ENCODE results near the gene UFSP2.

UFSP2 gene

GRCh38 chr4:185425647-185426352 is at the start of gene UFSP2:
Gene UFSP2, minus strand, starts transcription at chr4:185425964. Its CDS starts 96 bp downstream, at chr4:185425868.
- in situ Hi-C loops (cut with MboI; ENCODE audit: low sequenced_read_pairs), result no loop called here

GRCh38 chr4:185473247-185473646 is 47.5 kb upstream of the UFSP2 start:
- in situ Hi-C loops (cut with MboI; ENCODE audit: low sequenced_read_pairs), result no loop called here

GRCh38 chr4:185472103-185472542 is 46.4 kb upstream of the UFSP2 start:
- in situ Hi-C loops (cut with MboI; ENCODE audit: low sequenced_read_pairs), result no loop called here

- in situ Hi-C loops (cut with MboI; ENCODE audit: low sequenced_read_pairs), result no loop called here
These were observed 45.7 kb upstream of the UFSP2 start, which contains the start of gene CCDC110 for GRCh38 chr4:185471235-185472102. Gene CCDC110, minus strand, starts transcription at chr4:185471733. Its CDS starts 50 bp downstream, at chr4:185471683.

GRCh38 chr4:185470501-185471195 is 44.9 kb upstream of the UFSP2 start:
- in situ Hi-C loops (cut with MboI; ENCODE audit: low sequenced_read_pairs), result no loop called here

GRCh38 chr4:185469580-185470154 is 43.9 kb upstream of the UFSP2 start:
- in situ Hi-C loops (cut with MboI; ENCODE audit: low sequenced_read_pairs), result no loop called here

GRCh38 chr4:185468999-185469398 is 43.2 kb upstream of the UFSP2 start:
- in situ Hi-C loops (cut with MboI; ENCODE audit: low sequenced_read_pairs), result no loop called here

GRCh38 chr4:185467991-185468390 is 42.2 kb upstream of the UFSP2 start:
- in situ Hi-C loops (cut with MboI; ENCODE audit: low sequenced_read_pairs), result no loop called here

GRCh38 chr4:185467101-185467500 is 41.3 kb upstream of the UFSP2 start:
- in situ Hi-C loops (cut with MboI; ENCODE audit: low sequenced_read_pairs), result no loop called here

GRCh38 chr4:185465707-185466106 is 39.9 kb upstream of the UFSP2 start:
- in situ Hi-C loops (cut with MboI; ENCODE audit: low sequenced_read_pairs), result no loop called here

- in situ Hi-C loops (cut with MboI; ENCODE audit: low sequenced_read_pairs), result no loop called here
These were observed 39.1 kb upstream of the UFSP2 start for GRCh38 chr4:185464887-185465286.

GRCh38 chr4:185464183-185464582 is 38.4 kb upstream of the UFSP2 start:
- in situ Hi-C loops (cut with MboI; ENCODE audit: low sequenced_read_pairs), result no loop called here

GRCh38 chr4:185463541-185463940 is 37.8 kb upstream of the UFSP2 start:
- in situ Hi-C loops (cut with MboI; ENCODE audit: low sequenced_read_pairs), result no loop called here

- in situ Hi-C loops (cut with MboI; ENCODE audit: low sequenced_read_pairs), result no loop called here
These were observed 35.8 kb upstream of the UFSP2 start for GRCh38 chr4:185461565-185461964.

GRCh38 chr4:185457136-185457535 is 31.4 kb upstream of the UFSP2 start:
- in situ Hi-C loops (cut with MboI; ENCODE audit: low sequenced_read_pairs), result no loop called here

- in situ Hi-C loops (cut with MboI; ENCODE audit: low sequenced_read_pairs), result no loop called here
These were observed 30.4 kb upstream of the UFSP2 start for GRCh38 chr4:185456131-185456530.

- in situ Hi-C loops (cut with MboI; ENCODE audit: low sequenced_read_pairs), result no loop called here
These were observed 19.4 kb upstream of the UFSP2 start for GRCh38 chr4:185445209-185445608.

GRCh38 chr4:185441479-185441878 is 15.7 kb upstream of the UFSP2 start:
- in situ Hi-C loops (cut with MboI; ENCODE audit: low sequenced_read_pairs), result no loop called here

GRCh38 chr4:185437809-185438208 is 12.0 kb upstream of the UFSP2 start:
- in situ Hi-C loops (cut with MboI; ENCODE audit: low sequenced_read_pairs), result no loop called here

- in situ Hi-C loops (cut with MboI; ENCODE audit: low sequenced_read_pairs), result no loop called here
These were observed 9.7 kb upstream of the UFSP2 start for GRCh38 chr4:185435466-185435865.

- in situ Hi-C loops (cut with MboI; ENCODE audit: low sequenced_read_pairs), result no loop called here
These were observed 3.9 kb upstream of the UFSP2 start for GRCh38 chr4:185429660-185430059.

All from hTERT RPE-1 (cell line).